Measurements from ENCODE around the gene MDH1B.

Gene MDH1B

DNA sequence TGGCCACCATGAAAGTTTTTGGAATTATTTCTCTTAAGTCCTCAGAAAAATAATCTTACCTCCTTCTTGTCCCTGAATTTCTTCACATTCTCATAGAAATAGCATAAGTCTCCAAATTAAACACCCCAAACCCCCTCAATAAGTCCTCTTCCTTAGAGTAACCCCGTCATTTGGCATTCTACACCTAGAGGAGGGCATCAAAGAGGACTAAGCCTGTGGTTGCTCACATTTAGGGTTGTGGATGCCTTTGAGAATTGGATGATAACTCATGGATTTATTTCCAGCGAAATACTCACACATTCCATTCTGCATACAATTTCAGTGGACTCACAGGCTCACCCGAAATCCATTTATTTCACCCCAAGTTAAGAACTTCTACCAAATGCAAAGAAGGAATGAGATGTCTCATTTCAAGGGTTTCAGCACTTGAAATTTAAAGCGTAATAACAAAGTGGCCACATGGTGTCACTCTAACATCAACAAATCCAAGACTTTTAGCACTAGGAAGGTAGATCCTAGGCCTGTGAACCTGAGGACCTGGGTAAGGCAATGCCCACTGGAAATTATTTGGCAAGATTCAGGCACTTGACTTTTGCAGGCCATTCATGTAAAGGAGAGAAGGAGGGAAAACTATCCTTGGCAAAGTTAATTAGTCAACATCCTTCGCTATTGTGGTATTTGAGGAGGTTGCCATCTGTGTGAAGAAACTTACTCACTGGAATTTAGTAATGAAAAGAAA lies 71.6 kb downstream of the MDH1B start:
- no peak for DNase-seq

DNA sequence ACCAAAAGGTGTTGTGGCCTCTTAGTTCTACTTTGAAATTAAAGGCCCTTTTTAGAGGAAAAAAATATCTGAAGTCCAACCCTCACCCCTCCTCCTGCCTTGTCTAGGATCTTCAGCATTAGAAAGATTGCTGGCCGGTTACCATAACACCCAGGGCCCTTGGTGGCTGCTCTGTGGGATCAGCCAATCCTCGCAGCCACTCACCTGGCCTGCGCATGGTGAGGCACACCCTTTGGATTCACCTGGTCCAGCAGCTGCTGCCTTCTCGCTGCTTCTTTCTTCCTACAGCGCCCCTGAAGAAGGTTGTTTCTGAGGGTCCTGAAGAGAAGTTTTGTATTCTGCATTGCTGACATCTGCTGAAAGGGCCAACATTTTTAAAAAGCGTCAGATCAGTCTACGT lies 72.2 kb downstream of the MDH1B start:
- DNase-seq: no peak

DNA sequence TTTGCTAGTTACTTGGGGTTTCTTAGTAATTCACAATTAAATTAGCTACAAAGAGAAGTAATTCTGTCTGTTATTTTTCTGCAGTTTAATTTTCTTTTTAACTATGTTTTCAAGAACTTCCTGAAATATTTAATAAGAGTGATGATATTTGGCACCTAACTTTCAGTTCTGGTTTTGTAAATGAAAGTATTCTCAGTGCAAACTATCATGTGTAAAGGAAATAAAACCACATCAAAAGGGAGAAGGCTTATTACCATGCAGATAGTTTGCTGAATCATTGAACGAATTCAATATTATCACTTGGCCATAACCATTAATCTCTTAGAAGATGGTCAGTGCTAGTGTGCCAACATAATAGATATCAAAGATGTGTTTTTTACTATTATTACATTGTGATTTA lies 76.1 kb downstream of the MDH1B start:
- DNase-seq: no peak

DNA sequence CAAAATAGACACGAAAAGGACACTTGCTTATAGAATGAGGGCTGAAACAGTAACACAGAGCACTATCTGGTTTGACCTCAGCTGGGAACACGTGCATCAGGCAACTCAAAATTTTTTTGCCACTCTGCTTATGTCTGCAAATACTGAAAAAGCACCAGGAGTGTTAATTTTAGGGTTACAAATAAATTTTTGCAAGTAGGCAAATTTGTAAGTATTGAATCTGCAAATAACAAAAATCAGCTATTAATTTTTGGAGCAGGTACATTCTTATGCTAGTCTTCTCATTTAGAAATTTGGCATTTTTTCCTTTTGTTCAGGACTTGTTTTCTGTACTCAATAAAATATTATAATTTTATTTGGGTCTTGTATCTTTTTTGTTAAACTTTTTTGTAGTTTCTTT lies 76.7 kb downstream of the MDH1B start:
- DNase-seq: no peak
